Measurements from ENCODE around the gene KIF21A.
"Not testable (repeated sequence)": the region's sequence is repeated elsewhere in the genome, so short reads cannot be mapped to it uniquely, and the experiment has no call there.

KIF21A gene

GRCh38 chr12:39332661-39333175 lies 110.2 kb downstream of the KIF21A start:
- no peak for DNase-seq

DNA sequence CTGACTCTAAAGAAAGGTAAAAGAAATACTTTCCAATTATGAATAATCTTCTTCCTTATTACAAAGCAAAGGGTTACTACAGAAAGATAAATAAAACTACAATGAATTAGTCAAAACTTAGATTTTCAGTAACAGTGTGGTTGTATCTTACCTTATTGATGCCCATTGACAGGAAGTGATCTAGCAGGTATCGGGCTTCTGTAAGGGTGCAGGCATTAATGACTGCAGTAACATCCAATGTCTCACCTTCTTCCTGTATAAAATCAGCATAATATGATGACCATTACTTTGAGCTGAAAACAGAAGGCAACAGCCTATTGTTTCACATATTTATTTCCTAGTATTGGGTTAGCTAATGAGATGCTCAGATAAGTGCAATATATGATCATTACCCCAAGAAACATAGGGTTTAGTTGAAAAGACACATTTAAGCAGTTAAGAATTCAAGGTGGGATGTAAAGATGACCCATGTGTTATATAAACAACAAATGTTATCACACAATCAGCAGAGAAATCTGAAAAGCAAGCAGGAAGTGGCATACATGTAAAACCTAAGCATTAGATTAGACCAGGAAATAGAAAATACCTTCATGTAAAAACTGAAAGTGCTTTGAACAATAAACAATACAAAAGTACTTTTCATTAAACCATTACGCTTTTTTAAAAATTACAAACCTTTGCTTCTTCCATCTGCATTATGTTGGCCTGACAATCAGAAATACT lies 111.2 kb downstream of the KIF21A start:
- DNase-seq, result no peak

GRCh38 chr12:39329876-39330275 lies 113.0 kb downstream of the KIF21A start:
- no peak for DNase-seq

- no peak for DNase-seq
Observed at GRCh38 chr12:39329018-39329417, 113.9 kb downstream of the KIF21A start.

DNA sequence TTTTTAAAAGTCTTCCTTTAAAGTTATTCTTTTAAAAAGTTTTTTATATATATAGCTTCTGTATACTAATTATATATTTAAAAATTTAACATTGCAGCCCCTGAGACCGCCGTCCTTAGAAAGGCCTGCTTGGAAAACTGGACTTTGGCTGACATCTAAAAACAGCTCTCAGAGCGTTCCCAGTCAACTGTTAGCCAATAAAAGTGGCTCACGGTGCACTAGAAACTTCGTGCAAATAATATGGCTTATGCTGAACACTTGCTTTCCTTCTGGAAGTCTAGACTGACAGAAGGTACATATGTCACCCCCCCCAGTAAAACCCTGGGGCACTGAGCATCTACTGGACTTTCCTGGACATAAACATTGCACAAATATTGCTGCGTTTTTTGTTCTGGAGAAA lies 115.0 kb downstream of the KIF21A start:
- DNase-seq, result no peak

DNA sequence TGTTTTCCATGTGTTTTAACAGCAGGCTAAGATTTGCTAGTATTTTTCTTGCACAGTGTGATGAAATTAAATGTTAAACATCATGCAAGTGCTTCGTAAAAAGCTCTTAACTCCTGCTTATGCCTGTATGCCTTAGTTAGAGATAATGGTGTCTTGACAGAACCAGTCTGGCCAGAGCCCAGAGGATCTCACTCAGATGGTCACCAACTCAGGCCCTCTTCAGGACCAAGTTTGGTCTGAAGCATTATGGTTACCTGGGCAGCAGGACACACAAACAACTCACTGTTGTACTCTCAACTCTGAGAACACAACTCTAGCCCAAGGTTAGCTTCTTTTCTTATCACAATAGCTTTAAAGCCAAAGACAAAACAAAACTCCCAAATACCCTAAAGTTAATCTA lies 115.4 kb downstream of the KIF21A start:
- DNase-seq, result no peak

- no peak for DNase-seq
Observed at GRCh38 chr12:39319180-39319579, 123.7 kb downstream of the KIF21A start.

- no peak for DNase-seq
Observed at GRCh38 chr12:39314547-39314946, 128.4 kb downstream of the KIF21A start.

DNA sequence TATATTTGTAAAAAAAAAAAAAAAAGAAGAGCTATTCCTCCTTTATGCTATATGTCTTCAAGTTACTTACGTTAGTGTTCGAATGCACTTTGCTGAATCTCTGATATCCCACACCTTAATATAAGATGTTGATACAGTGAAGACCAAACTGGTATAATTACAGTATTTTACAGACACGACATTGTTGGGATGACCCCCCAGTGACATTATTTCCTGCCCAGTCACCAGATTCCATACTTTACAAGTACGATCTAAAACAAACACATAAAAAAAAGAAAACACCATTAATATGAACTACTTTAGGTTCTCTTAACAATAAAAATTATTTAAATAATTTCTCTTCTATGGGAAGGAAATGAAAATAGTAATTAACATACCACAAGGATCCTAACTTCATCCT lies 133.4 kb downstream of the KIF21A start:
- no peak for DNase-seq

DNA sequence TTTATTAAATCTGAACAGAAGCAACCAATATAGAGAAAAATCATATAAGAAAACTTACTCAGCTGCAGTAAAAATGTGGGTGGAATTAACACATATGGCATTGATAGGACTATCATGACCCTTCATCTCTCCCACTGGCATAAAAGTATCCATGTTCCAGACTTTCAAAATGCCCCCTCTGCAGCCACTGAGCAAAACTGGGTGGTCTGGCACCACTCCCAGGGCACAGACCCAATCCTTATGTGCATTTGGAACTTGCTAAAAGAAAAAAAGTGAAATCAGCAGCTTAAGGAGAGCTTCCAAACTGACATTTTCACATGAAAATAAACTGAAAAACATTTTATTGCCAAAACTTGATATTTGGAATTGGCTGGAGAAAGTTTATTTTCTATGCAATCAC lies 141.5 kb downstream of the KIF21A start:
- DNase-seq, result no peak

- no peak for DNase-seq
Observed at GRCh38 chr12:39300799-39301198, 142.1 kb downstream of the KIF21A start.

- DNase-seq, result no peak
Observed at GRCh38 chr12:39297891-39298290, 145.0 kb downstream of the KIF21A start.

DNA sequence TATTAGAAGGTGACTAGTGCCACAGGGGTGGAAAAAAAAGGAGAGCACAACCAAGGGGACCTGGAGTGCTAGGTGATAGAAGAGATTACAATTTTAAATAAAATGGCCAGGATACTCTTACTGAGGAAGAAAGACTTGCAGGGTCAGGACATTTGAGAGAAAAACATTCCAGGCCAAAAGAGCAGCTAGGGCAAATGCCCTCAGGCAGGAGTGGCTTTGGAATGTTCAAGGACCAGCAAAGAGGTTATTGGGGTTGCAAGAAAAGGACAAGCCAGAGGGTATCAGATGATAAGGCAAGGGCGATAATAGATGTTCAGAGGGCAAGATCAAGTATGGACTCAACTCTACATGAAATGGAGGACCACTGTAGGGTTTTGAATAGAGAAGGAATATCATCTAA lies 146.4 kb downstream of the KIF21A start:
- DNase-seq, result no peak

DNA sequence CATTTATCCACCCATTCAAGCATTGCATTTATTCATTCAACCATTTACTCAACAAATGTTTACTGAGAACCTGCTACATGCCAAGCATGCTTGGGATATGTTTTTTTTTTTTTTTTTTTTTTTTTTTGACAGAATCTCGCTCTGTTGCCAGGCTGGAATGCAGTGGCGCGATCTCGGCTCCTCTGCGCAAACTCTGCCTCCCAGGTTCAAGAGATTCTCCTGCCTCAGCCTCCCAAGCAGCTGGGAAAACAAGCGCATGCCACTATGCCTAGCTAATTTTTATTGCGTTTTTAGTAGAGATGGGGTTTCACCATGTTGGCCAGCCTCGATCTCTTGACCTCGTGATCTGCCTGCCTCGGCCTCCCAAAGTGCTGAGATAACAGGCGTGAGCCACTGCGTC lies 147.3 kb downstream of the KIF21A start:
- not testable (repeated sequence) for DNase-seq

- no peak for DNase-seq
Observed at GRCh38 chr12:39294715-39295114, 148.2 kb downstream of the KIF21A start.

GRCh38 chr12:39292125-39292630 lies 150.7 kb downstream of the KIF21A start:
- no peak for DNase-seq

DNA sequence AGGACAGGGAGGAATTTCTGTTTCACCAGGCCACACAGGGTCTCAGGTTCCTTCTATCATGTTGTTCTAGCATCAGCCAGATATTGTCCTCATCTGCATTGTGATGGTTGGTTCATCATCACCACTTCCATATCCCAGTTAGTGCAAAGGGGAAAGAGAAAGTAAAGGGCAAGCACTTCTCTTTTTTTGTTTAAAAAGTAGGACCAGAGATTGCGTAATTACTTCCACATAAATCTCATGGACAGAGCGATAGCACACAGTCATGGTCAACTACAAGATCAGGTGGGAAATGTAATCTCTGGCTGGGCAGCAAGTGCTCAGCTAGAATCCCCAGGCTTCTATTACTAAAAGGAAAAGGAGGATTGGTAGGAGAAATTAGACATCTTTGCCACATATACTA lies 155.1 kb downstream of the KIF21A start:
- DNase-seq, result no peak

DNA sequence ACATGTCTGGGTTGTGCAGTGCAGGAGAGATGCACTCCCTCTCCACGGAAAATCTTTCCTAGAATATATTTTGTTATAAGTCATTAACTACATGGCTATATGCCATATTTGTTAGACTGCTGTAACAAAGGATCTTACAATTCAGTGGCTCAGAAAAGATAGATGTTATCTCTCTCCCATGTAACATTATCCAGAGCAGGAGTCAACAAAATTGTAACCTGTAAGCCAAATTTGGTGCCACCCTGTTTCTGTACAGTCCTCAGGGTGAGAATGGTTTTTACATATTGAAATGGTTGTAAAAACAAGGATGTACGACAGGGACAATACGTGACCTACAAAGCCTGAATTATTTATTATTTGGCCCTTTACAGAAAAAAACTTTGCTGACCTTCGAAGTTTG lies 155.5 kb downstream of the KIF21A start:
- no peak for DNase-seq

DNA sequence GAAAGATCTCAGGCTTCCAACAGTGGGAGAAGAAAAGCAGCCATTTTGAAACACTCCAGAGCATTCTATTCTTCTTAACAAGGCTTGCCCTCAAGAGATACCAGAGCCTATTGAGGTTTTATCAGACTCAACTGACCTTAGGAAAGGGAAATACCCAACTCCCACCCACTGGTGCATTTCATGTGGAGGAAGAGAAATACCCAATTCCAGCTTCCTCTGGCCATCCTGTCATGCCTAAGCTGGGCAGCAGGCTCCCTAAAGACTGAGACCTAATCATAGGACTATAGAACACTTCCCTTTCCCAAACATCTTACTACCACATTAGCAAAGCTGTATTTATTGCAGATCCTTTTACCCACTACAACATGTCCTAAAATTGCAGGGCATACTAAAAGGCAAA lies 164.5 kb downstream of the KIF21A start:
- no peak for DNase-seq

GRCh38 chr12:39277416-39277815 lies 165.5 kb downstream of the KIF21A start:
- DNase-seq, result no peak

DNA sequence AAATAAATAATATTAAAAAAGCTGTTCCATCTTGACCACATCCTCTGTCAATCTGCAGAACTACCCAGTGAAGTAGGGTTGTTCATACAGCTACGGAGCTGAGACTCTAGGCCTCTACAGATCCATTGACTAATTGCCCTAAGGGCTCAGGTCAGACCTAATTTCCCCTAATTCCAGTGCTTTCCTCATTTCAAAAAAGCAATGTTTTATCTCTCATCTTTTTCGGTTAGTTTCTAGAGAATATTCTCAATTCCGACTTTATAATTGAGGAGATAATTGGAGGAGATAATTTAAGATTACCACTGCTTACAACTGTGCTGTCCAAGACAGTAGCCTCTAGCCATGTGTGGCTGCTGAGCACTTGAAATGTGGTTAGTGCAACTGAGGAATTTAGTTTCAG lies 167.1 kb downstream of the KIF21A start:
- no peak for DNase-seq

DNA sequence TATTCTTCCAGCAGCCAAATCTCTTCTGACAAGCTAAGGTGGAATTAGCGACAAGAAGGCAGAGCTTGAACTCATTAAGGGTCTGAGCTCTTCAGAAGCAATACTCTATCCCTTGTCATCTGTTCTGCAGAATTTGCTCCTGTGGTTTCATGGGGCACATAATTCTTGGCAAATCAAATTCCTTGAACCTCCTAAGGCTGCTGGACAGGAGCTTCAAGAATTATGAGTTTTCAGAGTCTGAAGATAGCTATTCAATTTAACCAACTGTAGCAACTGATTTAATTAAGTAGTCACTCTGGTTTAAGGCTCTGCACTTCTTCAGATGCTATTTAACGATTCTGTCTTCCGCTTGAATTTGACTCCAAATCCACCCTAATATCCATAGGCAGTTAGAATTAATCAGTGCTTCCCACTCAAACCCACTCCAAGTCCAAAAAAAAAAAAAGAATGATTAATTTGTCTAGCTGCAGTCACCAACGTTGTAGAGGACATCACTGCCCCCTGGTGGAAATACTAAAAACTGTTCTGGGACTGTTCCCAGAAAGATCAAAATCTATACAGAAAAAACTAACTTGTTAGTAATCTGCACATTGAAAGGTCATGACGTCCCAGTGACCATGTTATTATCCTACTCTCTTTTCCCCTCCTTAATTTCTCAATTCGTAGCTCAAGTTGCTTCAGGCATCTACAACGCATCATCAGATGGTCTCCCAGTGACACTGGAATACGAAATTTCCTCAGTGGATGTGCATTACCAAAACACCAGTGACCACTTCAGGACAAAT lies 169.9 kb downstream of the KIF21A start:
- DNase-seq, result no peak

- no peak for DNase-seq
Observed at GRCh38 chr12:39269492-39269891, 173.4 kb downstream of the KIF21A start.

- no peak for DNase-seq
Observed at GRCh38 chr12:39267886-39268285, 175.0 kb downstream of the KIF21A start.
